Endodermal cell (in vitro differentiated cells): Measurements from ENCODE around the gene C9orf152. TPM values are rescaled to one million over a fixed set of nuclear protein-coding genes. Genes with fewer than 3 reads are reported as not detected.

Experiments
- DNase-seq: peaks from one replicate; pipeline ENCODE4 v3.0.0-alpha.2; 2017
- H3K27ac ChIP-seq: 2 replicates; pipeline ENCODE4 v1.5.1; 2013; ENCODE audit warnings: mild to moderate bottlenecking, low read depth, low read length, moderate library complexity
- H3K27me3 ChIP-seq: 2 replicates; pipeline ENCODE4 v1.6.1; 2013; ENCODE audit warnings: mild to moderate bottlenecking, low read length, moderate library complexity; ENCODE audit not compliant: insufficient read depth, control insufficient read depth, poor library complexity, severe bottlenecking
- H3K36me3 ChIP-seq: 2 replicates; pipeline ENCODE4 v1.7.0; 2013; ENCODE audit warnings: mild to moderate bottlenecking, low read length, moderate library complexity; ENCODE audit not compliant: control insufficient read depth, insufficient read depth
- H3K4me1 ChIP-seq: one replicate; pipeline ENCODE4 v1.7.0; 2013; ENCODE audit warnings: low read length; ENCODE audit not compliant: control insufficient read depth, insufficient read depth
- H3K4me3 ChIP-seq: 2 replicates; pipeline ENCODE4 v1.5.1; 2013; ENCODE audit warnings: mild to moderate bottlenecking, low read length, moderate library complexity
- H3K9ac ChIP-seq: 2 replicates; pipeline ENCODE4 v1.6.1; 2013; ENCODE audit warnings: mild to moderate bottlenecking, low read length, moderate library complexity; ENCODE audit not compliant: poor library complexity, severe bottlenecking; ENCODE audit errors: extremely low read depth
- H3K9me3 ChIP-seq: 2 replicates; pipeline ENCODE4 v1.6.1; 2013; ENCODE audit warnings: mild to moderate bottlenecking, low read length, moderate library complexity; ENCODE audit not compliant: control insufficient read depth
- H3K27ac Mint-ChIP-seq: 2 replicates; pipeline ENCODE4 v1.8.0; 2020; ENCODE audit warnings: mixed read lengths
- H3K27me3 Mint-ChIP-seq: 2 replicates; pipeline ENCODE4 v1.8.0; 2021; ENCODE audit warnings: mild to moderate bottlenecking, mixed read lengths; ENCODE audit not compliant: insufficient read depth
- H3K36me3 Mint-ChIP-seq: 2 replicates; pipeline ENCODE4 v1.8.0; 2020; ENCODE audit warnings: low read depth, mixed read lengths
- H3K4me1 Mint-ChIP-seq: 2 replicates; pipeline ENCODE4 v1.8.0; 2020; ENCODE audit warnings: mixed read lengths
- H3K4me3 Mint-ChIP-seq: 2 replicates; pipeline ENCODE4 v1.8.0; 2020; ENCODE audit warnings: mild to moderate bottlenecking, moderate library complexity, mixed read lengths
- H3K9me3 Mint-ChIP-seq: 2 replicates; pipeline ENCODE4 v1.8.0; 2020; ENCODE audit warnings: mild to moderate bottlenecking, mixed read lengths
- WGBS, 2 experiments: methylation state at CpG; one replicate each; pipeline versions ENCODE4 v1.1.5 to v1.1.7; 2013; ENCODE audit warnings: missing lambda C conversion rate in 2 of 2, mixed read lengths in 1 of 2; ENCODE audit not compliant: insufficient coverage in 1 of 2, insufficient read length in 1 of 2; 5-methylcytosine and 5-hydroxymethylcytosine counted together
- total RNA-seq, 2 donors: library from RNA; stranded (reverse); fragmentation: NEBNext Ultra II Directional in 1 of 2; extraction: Animal tissue kit (Norgen Biotek cat#: 25700) in 1 of 2; gene quantifications; 2 replicates in 1 of 2; 3 replicates in 1 of 2; pipeline ENCODE4 v1.2.1, GENCODE V29; 2021
- TF ChIP-seq, protein P1 (sequence below): fragments of 200-600 bp; sonication (generic); conservative IDR thresholded peaks from 2 replicates; pipeline ENCODE4 v1.5.0; 2021; ENCODE audit warnings: antibody characterized with exemption, mild to moderate bottlenecking

C9orf152 gene
- total RNA-seq, 2 donors from 2014 or later, result not detected

DNA sequence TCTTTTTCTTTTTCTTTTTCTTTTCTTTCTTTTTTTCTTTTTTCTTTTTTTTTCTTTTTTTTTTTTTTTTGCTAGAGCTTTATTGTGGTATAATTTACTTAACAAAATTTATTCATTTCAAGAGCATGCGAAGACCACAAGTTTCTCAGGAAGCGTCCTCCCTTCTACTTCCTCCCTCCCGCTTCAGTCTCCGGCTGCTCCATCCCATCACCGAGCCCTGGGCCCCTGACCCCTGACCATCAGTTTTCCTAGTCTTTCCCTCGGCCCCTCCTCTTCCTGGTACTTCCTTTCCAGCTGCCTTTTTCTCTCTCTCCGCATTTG is 34.7 kb downstream of the C9orf152 start:
- Mint-ChIP-seq H3K36me3 (peaks cover 1% of the 10 kb centered on the region), H3K4me3 (peak overlapping the region; percentile 59), H3K9me3 (no peaks in the 10 kb centered on the region), H3K27me3 (peaks cover 1% of the 10 kb centered on the region), H3K4me1 (no peaks in the 10 kb centered on the region), H3K27ac (no peak overlapping the region)
- no peaks in the 10 kb centered on the region for H3K27me3 ChIP-seq
- no peak for DNase-seq
- TF ChIP-seq, protein P1, sequence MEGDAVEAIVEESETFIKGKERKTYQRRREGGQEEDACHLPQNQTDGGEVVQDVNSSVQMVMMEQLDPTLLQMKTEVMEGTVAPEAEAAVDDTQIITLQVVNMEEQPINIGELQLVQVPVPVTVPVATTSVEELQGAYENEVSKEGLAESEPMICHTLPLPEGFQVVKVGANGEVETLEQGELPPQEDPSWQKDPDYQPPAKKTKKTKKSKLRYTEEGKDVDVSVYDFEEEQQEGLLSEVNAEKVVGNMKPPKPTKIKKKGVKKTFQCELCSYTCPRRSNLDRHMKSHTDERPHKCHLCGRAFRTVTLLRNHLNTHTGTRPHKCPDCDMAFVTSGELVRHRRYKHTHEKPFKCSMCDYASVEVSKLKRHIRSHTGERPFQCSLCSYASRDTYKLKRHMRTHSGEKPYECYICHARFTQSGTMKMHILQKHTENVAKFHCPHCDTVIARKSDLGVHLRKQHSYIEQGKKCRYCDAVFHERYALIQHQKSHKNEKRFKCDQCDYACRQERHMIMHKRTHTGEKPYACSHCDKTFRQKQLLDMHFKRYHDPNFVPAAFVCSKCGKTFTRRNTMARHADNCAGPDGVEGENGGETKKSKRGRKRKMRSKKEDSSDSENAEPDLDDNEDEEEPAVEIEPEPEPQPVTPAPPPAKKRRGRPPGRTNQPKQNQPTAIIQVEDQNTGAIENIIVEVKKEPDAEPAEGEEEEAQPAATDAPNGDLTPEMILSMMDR, result no peak
- H3K4me3 ChIP-seq, result no peak overlapping the region
- H3K4me1 ChIP-seq, result no peaks in the 10 kb centered on the region
- 70 to 87% methylated on average over 2 to 6 of the region's 7 CpGs for WGBS, 2 experiments
- no peak overlapping the region for H3K9ac ChIP-seq
- no peaks in the 10 kb centered on the region for H3K9me3 ChIP-seq
- no peaks in the 10 kb centered on the region for H3K36me3 ChIP-seq
- no peak overlapping the region for H3K27ac ChIP-seq

DNA sequence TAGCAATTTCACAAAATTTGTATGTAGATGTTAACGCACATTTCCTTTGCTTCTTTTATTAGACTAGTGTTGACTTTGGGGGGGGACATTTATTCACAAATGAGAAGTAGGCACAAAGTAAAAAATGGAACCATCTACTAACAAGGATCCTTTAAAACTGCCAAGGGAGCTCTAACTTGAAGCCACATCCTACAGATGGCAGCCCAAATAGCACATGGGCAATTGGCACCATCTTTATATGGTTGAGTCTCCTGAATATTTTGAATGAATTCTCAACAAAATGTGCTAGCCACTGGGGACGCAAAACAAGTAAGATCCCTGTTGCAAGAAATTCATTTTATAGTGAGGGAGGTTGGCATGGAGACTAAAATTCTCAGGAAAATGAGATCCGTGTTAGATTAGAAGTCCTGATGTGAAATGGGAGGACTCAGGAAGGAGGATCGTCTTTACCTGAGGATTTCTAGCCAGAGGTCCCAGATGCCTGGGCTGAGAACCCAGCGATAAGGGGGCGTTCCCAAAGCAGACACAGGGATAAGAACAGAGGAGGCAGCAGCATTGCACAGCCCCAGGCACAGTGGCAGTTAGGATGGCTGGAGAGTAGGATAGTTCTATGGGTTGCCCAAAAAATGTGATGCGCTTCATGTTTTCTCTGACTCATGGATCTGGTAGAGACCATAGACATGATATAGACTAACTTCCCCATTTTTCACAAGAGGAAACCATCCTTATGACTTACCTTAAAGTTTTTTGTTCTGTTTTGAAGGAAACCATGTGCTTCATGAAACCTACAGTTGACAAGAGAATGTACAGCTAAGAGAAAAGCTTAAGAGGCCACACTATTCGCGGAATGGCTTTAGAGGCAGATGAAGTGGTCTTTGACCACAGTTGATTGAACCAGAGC is 37.4 kb downstream of the C9orf152 start:
- H3K4me1 Mint-ChIP-seq, result no peaks in the 10 kb centered on the region
- Histone ChIP-seq H3K9ac (no peak overlapping the region), H3K4me1 (no peaks in the 10 kb centered on the region), H3K27ac (no peak overlapping the region), H3K36me3 (no peaks in the 10 kb centered on the region), H3K4me3 (no peak overlapping the region), H3K9me3 (no peaks in the 10 kb centered on the region), H3K27me3 (no peaks in the 10 kb centered on the region)
- 88 to 90% methylated on average over 7 to 8 of the region's 9 CpGs for WGBS, 2 experiments
- H3K36me3 Mint-ChIP-seq, result peaks cover 3% of the 10 kb centered on the region
- TF ChIP-seq, protein P1, result no peak
- H3K4me3 Mint-ChIP-seq, result no peak overlapping the region
- no peaks in the 10 kb centered on the region for H3K27me3 Mint-ChIP-seq
- H3K27ac Mint-ChIP-seq, result no peak overlapping the region
- DNase-seq, result no peak
- no peaks in the 10 kb centered on the region for H3K9me3 Mint-ChIP-seq

DNA sequence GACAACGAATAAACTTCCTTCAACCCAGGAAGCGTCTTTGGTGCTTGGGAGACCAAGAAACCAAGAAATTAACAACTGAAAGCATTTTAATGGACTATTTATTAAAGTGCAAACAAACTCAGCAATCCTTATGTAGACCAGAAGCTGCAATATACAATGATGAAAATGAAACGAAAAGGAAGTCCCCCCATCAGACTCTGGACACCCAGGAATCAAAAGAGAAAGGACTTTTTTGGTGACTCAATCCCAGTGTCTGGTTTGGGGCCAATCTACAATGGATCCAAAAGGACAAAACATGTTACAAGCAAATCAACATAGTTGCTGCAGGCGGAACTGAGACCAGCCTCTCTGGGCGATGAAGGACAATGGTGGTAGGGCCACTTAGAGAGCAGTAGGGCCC is 39.5 kb downstream of the C9orf152 start:
- Mint-ChIP-seq H3K4me1 (no peaks in the 10 kb centered on the region), H3K36me3 (peaks cover 3% of the 10 kb centered on the region), H3K27ac (no peak overlapping the region), H3K4me3 (no peak overlapping the region), H3K27me3 (no peaks in the 10 kb centered on the region), H3K9me3 (no peaks in the 10 kb centered on the region)
- H3K9ac ChIP-seq, result no peak overlapping the region
- TF ChIP-seq, protein P1, result no peak
- no peak for DNase-seq
- H3K4me3 ChIP-seq, result no peak overlapping the region
- H3K9me3 ChIP-seq, result no peaks in the 10 kb centered on the region
- no peaks in the 10 kb centered on the region for H3K36me3 ChIP-seq
- H3K4me1 ChIP-seq, result no peaks in the 10 kb centered on the region
- H3K27me3 ChIP-seq, result no peaks in the 10 kb centered on the region
- WGBS, 2 experiments, result 82 to 100% methylated on average over 3 to 5 of the region's 5 CpGs
- no peak overlapping the region for H3K27ac ChIP-seq
